SK-N-SH (cell line): ENCODE results near the gene CNDP2. TPM values are rescaled to one million over a fixed set of nuclear protein-coding genes. Genes with fewer than 3 reads are reported as not detected.

Experiments
- CTCF ChIA-PET: fragments of 300-600, 350-600 bp; formaldehyde crosslinking; extraction: SDS; loops from one replicate; lab custom pipeline; 2021; lab: Yijun Ruan, JAX
- POLR2A ChIA-PET: fragments of 350-600 bp; sonication (Branson Sonifier 250); formaldehyde crosslinking; extraction: SDS; loops from one replicate; lab custom pipeline; 2020; ENCODE audit warnings: antibody characterized with exemption, inconsistent platforms; lab: Yijun Ruan, JAX
- DNase-seq: peaks from one replicate; pipeline ENCODE4 v3.0.0; 2012
- H2AFZ ChIP-seq: fragments of 200-600 bp; sonication (generic); 2 replicates; pipeline ENCODE4 v1.8.1; 2016; ENCODE audit warnings: antibody characterized with exemption, mild to moderate bottlenecking, low read depth
- H3F3A ChIP-seq: fragments of 200-600 bp; sonication (generic); replicated peaks from 2 replicates; pipeline ENCODE3; 2016; ENCODE audit warnings: antibody characterized with exemption, mild to moderate bottlenecking; ENCODE audit not compliant: insufficient read depth
- H3K27ac ChIP-seq, 2 experiments: fragments of 200-500 bp in 1 of 2; fragments of 200-600 bp in 1 of 2; sonication (Bioruptor generic) in 1 of 2; sonication (generic), shearing (Covaris generic) in 1 of 2; 2 replicates each; pipeline versions ENCODE4 v1.5.1 to v1.6.1; 2014 to 2016; ENCODE audit warnings: low read depth in 2 of 2, inconsistent platforms in 1 of 2, low read length in 1 of 2, mild to moderate bottlenecking in 1 of 2, mixed read lengths in 1 of 2
- H3K27me3 ChIP-seq: fragments of 200-600 bp; sonication (generic), shearing (Covaris generic); 2 replicates; pipeline ENCODE4 v1.6.1; 2016; ENCODE audit warnings: mixed run types; ENCODE audit not compliant: insufficient read depth
- H3K36me3 ChIP-seq, 2 experiments: fragments of 200-500 bp in 1 of 2; fragments of 200-600 bp in 1 of 2; sonication (Bioruptor generic) in 1 of 2; sonication (generic) in 1 of 2; replicated peaks in 1 of 2; 2 replicates each; pipeline versions ENCODE3 to v1.5.1; 2014 to 2016; ENCODE audit warnings: low read length in 1 of 2, mild to moderate bottlenecking in 1 of 2; ENCODE audit not compliant: insufficient read depth in 2 of 2, control insufficient read depth in 1 of 2
- H3K4me1 ChIP-seq, 2 experiments: fragments of 200-500 bp in 1 of 2; fragments of 200-600 bp in 1 of 2; sonication (Bioruptor generic) in 1 of 2; sonication (generic), shearing (Covaris generic) in 1 of 2; 2 replicates each; pipeline versions ENCODE4 v1.5.1 to v1.6.1; 2014 to 2016; ENCODE audit warnings: low read depth in 1 of 2, low read length in 1 of 2, mixed run types in 1 of 2; ENCODE audit not compliant: insufficient read depth in 2 of 2, control insufficient read depth in 1 of 2
- H3K4me2 ChIP-seq: fragments of 200-600 bp; sonication (generic), shearing (Covaris generic); 2 replicates; pipeline ENCODE4 v1.6.1; 2017; ENCODE audit warnings: mixed run types
- H3K4me3 ChIP-seq, 2 experiments: fragments of 200-500 bp in 1 of 2; fragments of 200-600 bp in 1 of 2; sonication (Bioruptor generic) in 1 of 2; sonication (generic), shearing (Covaris generic) in 1 of 2; 2 replicates each; pipeline versions ENCODE4 v1.5.1 to v1.8.1; 2014 to 2016; ENCODE audit warnings: low read depth in 2 of 2, inconsistent platforms in 1 of 2, low read length in 1 of 2, mild to moderate bottlenecking in 1 of 2, mixed read lengths in 1 of 2, moderate library complexity in 1 of 2
- H3K79me2 ChIP-seq: fragments of 200-600 bp; sonication (generic); 2 replicates; pipeline ENCODE4 v1.8.1; 2017; ENCODE audit warnings: mild to moderate bottlenecking; ENCODE audit not compliant: insufficient read depth
- H3K9ac ChIP-seq: fragments of 200-600 bp; sonication (generic); 2 replicates; pipeline ENCODE4 v1.6.1; 2017; ENCODE audit warnings: mixed run types
- H3K9me2 ChIP-seq: fragments of 200-600 bp; sonication (generic); 2 replicates; pipeline ENCODE4 v1.6.1; 2017; ENCODE audit warnings: mixed run types
- H3K9me3 ChIP-seq: fragments of 200-600 bp; sonication (generic); 2 replicates; pipeline ENCODE4 v1.6.1; 2017; ENCODE audit warnings: mixed run types, mild to moderate bottlenecking, moderate library complexity
- H4K20me1 ChIP-seq: fragments of 200-600 bp; sonication (generic); 2 replicates; pipeline ENCODE4 v1.6.1; 2017; ENCODE audit warnings: mild to moderate bottlenecking, mixed run types; ENCODE audit not compliant: insufficient read depth
- CHD2 ChIP-seq: fragments of 150-350 bp; IDR thresholded peaks from 2 replicates; pipeline ENCODE4 v1.6.1; 2018; ENCODE audit warnings: low read length; ENCODE audit not compliant: partially characterized antibody
- CTCF ChIP-seq: fragments of 200-600 bp; sonication (generic); IDR thresholded peaks from 2 replicates; pipeline ENCODE4 v1.6.1; 2017; ENCODE audit warnings: antibody characterized with exemption, mild to moderate bottlenecking, moderate library complexity
- ELF1 ChIP-seq: IDR thresholded peaks from 2 replicates; pipeline ENCODE4 v1.4.0; 2012
- EP300 ChIP-seq, 2 experiments: IDR thresholded peaks; 2 replicates each; pipeline versions ENCODE4 v1.4.0 to v1.6.1; 2012; ENCODE audit warnings: borderline replicate concordance in 1 of 2, low read depth in 1 of 2, low read length in 1 of 2
- IRF3 ChIP-seq: fragments of 150-350 bp; IDR thresholded peaks from 2 replicates; pipeline ENCODE4 v1.6.1; 2016; ENCODE audit warnings: mild to moderate bottlenecking, low read depth, low read length
- MEF2A ChIP-seq: IDR thresholded peaks from 2 replicates; pipeline ENCODE4 v1.4.0; 2012; ENCODE audit warnings: low read depth, borderline replicate concordance
- MXI1 ChIP-seq: IDR thresholded peaks from 2 replicates; pipeline ENCODE4 v1.6.1; 2012; ENCODE audit warnings: mild to moderate bottlenecking, low read depth, low read length, improper control_type of control experiment
- RAD21 ChIP-seq: IDR thresholded peaks from 2 replicates; pipeline ENCODE4 v1.6.1; 2012; ENCODE audit warnings: mild to moderate bottlenecking, low read length
- REST ChIP-seq: IDR thresholded peaks from 2 replicates; pipeline ENCODE4 v1.6.1; 2012; ENCODE audit warnings: mild to moderate bottlenecking, low read depth, low read length, moderate library complexity
- RXRA ChIP-seq: IDR thresholded peaks from 2 replicates; pipeline ENCODE4 v1.4.0; 2012; ENCODE audit warnings: low read depth, mild to moderate bottlenecking, borderline replicate concordance
- SIN3A ChIP-seq: IDR thresholded peaks from 2 replicates; pipeline ENCODE4 v1.6.1; 2012; ENCODE audit warnings: low read depth, mild to moderate bottlenecking, low read length, moderate library complexity, borderline replicate concordance
- SMC3 ChIP-seq: IDR thresholded peaks from 2 replicates; pipeline ENCODE4 v1.6.1; 2012; ENCODE audit warnings: low read depth, low read length, improper control_type of control experiment
- TCF12 ChIP-seq: IDR thresholded peaks from 2 replicates; pipeline ENCODE4 v1.4.0; 2012
- ZBTB33 ChIP-seq: IDR thresholded peaks from 2 replicates; pipeline ENCODE4 v1.4.0; 2012; ENCODE audit warnings: low read depth, borderline replicate concordance
- WGBS: methylation state at CpG from one replicate; pipeline ENCODE4 v1.1.6; 2017; ENCODE audit warnings: low lambda C conversion rate; 5-methylcytosine and 5-hydroxymethylcytosine counted together
- polyA plus RNA-seq, 3 experiments: library from polyadenylated mRNA; depleted of rRNA; stranded (reverse); fragments of >200 nt; gene quantifications; 2 replicates each; pipeline ENCODE4 v1.2.3, GENCODE V29; 2012

Gene CNDP2
- polyA plus RNA-seq, 1 of the 3 experiments (the other 2 are of a cell fraction), result 78.5 TPM

GRCh38 chr18:74521068-74521725 is 25.0 kb downstream of the CNDP2 start:
- Histone ChIP-seq H3K79me2 (no peaks in the 10 kb centered on the region), H3F3A (no peaks in the 10 kb centered on the region), H3K9ac (no peak overlapping the region), H4K20me1 (no peaks in the 10 kb centered on the region), H3K27ac (no peak overlapping the region), H2AFZ (no peak overlapping the region), H3K27me3 (no peaks in the 10 kb centered on the region), H3K9me2 (no peaks in the 10 kb centered on the region), H3K4me2 (no peak overlapping the region), H3K36me3 (peaks cover 4 to 35% of the 10 kb centered on the region in 2 experiments), H3K9me3 (no peaks in the 10 kb centered on the region), H3K4me3 (no peak overlapping the region), H3K4me1 (no peaks in the 10 kb centered on the region)
- WGBS, result 93% methylated on average over 15 of the region's 15 CpGs
- ChIA-PET CTCF (interaction anchor here (3.9 kb wide), 1 partner anchor 31 kb away, joined by 11 read pairs; no protein-coding TSS in a partner anchor), POLR2A (no interaction called here)
- TF ChIP-seq SIN3A (no peak), RXRA (no peak), EP300 (IDR thresholded peaks at IDR 0.05; ENCODE audit: borderline replicate concordance in 1 of 2, low read depth in 1 of 2, low read length in 1 of 2) (no peak), ZBTB33 (no peak)
- DNase-seq, result no peak

- H3K27ac ChIP-seq, result no peak overlapping the region
- H3K36me3 ChIP-seq, result peaks cover 4 to 20% of the 10 kb centered on the region in 2 experiments
- no peak overlapping the region for H2AFZ ChIP-seq
- H3K9ac ChIP-seq, result no peak overlapping the region
- ChIA-PET POLR2A (no interaction called here), CTCF (interaction anchor here (1.0 to 1.4 kb wide), 2 partner anchors 29 to 170 kb away, joined by 3 read pairs; no protein-coding TSS in a partner anchor)
- H3F3A ChIP-seq, result no peaks in the 10 kb centered on the region
- no peaks in the 10 kb centered on the region for H3K9me3 ChIP-seq
- no peak overlapping the region for H3K4me2 ChIP-seq
- no peaks in the 10 kb centered on the region for H3K4me1 ChIP-seq
- no peaks in the 10 kb centered on the region for H4K20me1 ChIP-seq
- DNase-seq, result no peak
- no peaks in the 10 kb centered on the region for H3K9me2 ChIP-seq
- H3K4me3 ChIP-seq, result no peak overlapping the region
- H3K27me3 ChIP-seq, result 0 out of 2 replicates have a peak, but pooled peaks cover 6% of the 10 kb centered on the region
- no peaks in the 10 kb centered on the region for H3K79me2 ChIP-seq
- WGBS, result 90% methylated on average over 20 of the region's 23 CpGs
- TF ChIP-seq REST (no peak), MXI1 (no peak), SMC3 (no peak), TCF12 (no peak), CTCF (no peak), MEF2A (no peak), IRF3 (no peak), ELF1 (no peak), RAD21 (no peak), CHD2 (no peak)
These were observed 26.7 kb downstream of the CNDP2 start for GRCh38 chr18:74522635-74523548.
